ENCODE measurements around the gene RNF175. TPM values are rescaled to one million over a fixed set of nuclear protein-coding genes. Genes with fewer than 3 reads are reported as not detected.
"Not testable (repeated sequence)": the region's sequence is repeated elsewhere in the genome, so short reads cannot be mapped to it uniquely, and the experiment has no call there.

RNF175 gene
- polyA plus RNA-seq, 1 donor from 2014 or later, result not detected

- H3K36me3 Mint-ChIP-seq, result peaks cover 3% of the 10 kb centered on the region
- H3K4me3 Mint-ChIP-seq, result peak overlapping the region in 2 of 4 donors; percentile 18 to 65
- no peaks in the 10 kb centered on the region for H3K27me3 Mint-ChIP-seq
- H3K27ac Mint-ChIP-seq, result no peak overlapping the region
- H3K9me3 Mint-ChIP-seq, result no peaks in the 10 kb centered on the region
- peaks cover 7 to 11% (median 10%) of the 10 kb centered on the region in 3 donors for H3K4me1 Mint-ChIP-seq
These were observed 53.9 kb downstream of the RNF175 start for GRCh38 chr4:153705743-153706468.

- no peak overlapping the region for H3K27ac Mint-ChIP-seq
- H3K4me1 Mint-ChIP-seq, result peaks cover 7 to 11% (median 10%) of the 10 kb centered on the region in 3 donors
- peaks cover 3% of the 10 kb centered on the region for H3K36me3 Mint-ChIP-seq
- no peaks in the 10 kb centered on the region for H3K9me3 Mint-ChIP-seq
- H3K27me3 Mint-ChIP-seq, result no peaks in the 10 kb centered on the region
- no peak overlapping the region for H3K4me3 Mint-ChIP-seq
These were observed 55.3 kb downstream of the RNF175 start for GRCh38 chr4:153704522-153704921.

- H3K9me3 Mint-ChIP-seq, result peaks cover 4 to 27% (median 21%) of the 10 kb centered on the region in 3 donors
- peak overlapping the region in 2 of 3 donors; percentile 13 to 43 for H3K27ac Mint-ChIP-seq
- H3K27me3 Mint-ChIP-seq, result peaks cover 6% of the 10 kb centered on the region
- H3K4me3 Mint-ChIP-seq, result peak overlapping the region; percentile 84 to 94 (median 92)
- H3K36me3 Mint-ChIP-seq, result peaks cover 13% of the 10 kb centered on the region
- peaks cover 2 to 10% (median 6%) of the 10 kb centered on the region in 3 donors for H3K4me1 Mint-ChIP-seq
These were observed 74.9 kb downstream of the RNF175 start for GRCh38 chr4:153684971-153685371.

GRCh38 chr4:153684182-153684970 lies 75.4 kb downstream of the RNF175 start, which contains the start of gene TLR2:
TLR2 (plus strand) TSS chr4:153684280; CDS start chr4:153702908, 18,628 bp downstream.
- H3K27ac Mint-ChIP-seq, result peak within 1 kb of the TSS in 2 of 3 donors; percentile 13 to 43
- peak within 1 kb of the TSS; percentile 84 to 94 (median 92) for H3K4me3 Mint-ChIP-seq
- peaks cover 13% of the 10 kb centered on the region for H3K36me3 Mint-ChIP-seq
- peaks cover 2 to 10% (median 6%) of the 10 kb centered on the region in 3 donors for H3K4me1 Mint-ChIP-seq
- peaks cover 2 to 21% (median 16%) of the 10 kb centered on the region in 3 donors for H3K9me3 Mint-ChIP-seq
- peaks cover 6% of the 10 kb centered on the region for H3K27me3 Mint-ChIP-seq

GRCh38 chr4:153683763-153684181 lies 76.1 kb downstream of the RNF175 start:
- Mint-ChIP-seq H3K9me3 (peaks cover 2 to 15% (median 10%) of the 10 kb centered on the region in 3 donors), H3K36me3 (peaks cover 13% of the 10 kb centered on the region), H3K27me3 (peaks cover 6% of the 10 kb centered on the region), H3K4me1 (peaks cover 2 to 10% (median 6%) of the 10 kb centered on the region in 3 donors), H3K27ac (no peak overlapping the region), H3K4me3 (peak overlapping the region; percentile 78 to 89 (median 83))

- Mint-ChIP-seq H3K4me3 (no peak overlapping the region), H3K27me3 (peaks cover 7% of the 10 kb centered on the region), H3K4me1 (peaks cover 0 to 5% (median 0%) of the 10 kb centered on the region in 3 donors), H3K27ac (no peak overlapping the region), H3K9me3 (peaks cover 2 to 16% (median 15%) of the 10 kb centered on the region in 3 donors), H3K36me3 (peaks cover 3% of the 10 kb centered on the region)
These were observed 80.3 kb downstream of the RNF175 start for GRCh38 chr4:153679486-153679885.

GRCh38 chr4:153676984-153677383 lies 82.8 kb downstream of the RNF175 start:
- Mint-ChIP-seq H3K27me3 (peaks cover 4% of the 10 kb centered on the region), H3K9me3 (peaks cover 6 to 20% (median 16%) of the 10 kb centered on the region in 3 donors), H3K27ac (no peak overlapping the region), H3K36me3 (peaks cover 3% of the 10 kb centered on the region), H3K4me1 (no peaks in the 10 kb centered on the region), H3K4me3 (no peak overlapping the region)

GRCh38 chr4:153676486-153676885 lies 83.3 kb downstream of the RNF175 start:
- peaks cover 5% of the 10 kb centered on the region for H3K27me3 Mint-ChIP-seq
- H3K4me3 Mint-ChIP-seq, result no peak overlapping the region
- peaks cover 3% of the 10 kb centered on the region for H3K36me3 Mint-ChIP-seq
- H3K27ac Mint-ChIP-seq, result no peak overlapping the region
- peaks cover 6 to 20% (median 17%) of the 10 kb centered on the region in 3 donors for H3K9me3 Mint-ChIP-seq
- no peaks in the 10 kb centered on the region for H3K4me1 Mint-ChIP-seq

GRCh38 chr4:153669838-153670237 lies 90.0 kb downstream of the RNF175 start:
- Mint-ChIP-seq H3K4me3 (no peak overlapping the region), H3K27me3 (peaks cover 14% of the 10 kb centered on the region), H3K4me1 (no peaks in the 10 kb centered on the region), H3K27ac (no peak overlapping the region), H3K36me3 (peaks cover 5% of the 10 kb centered on the region), H3K9me3 (peaks cover 7 to 8% (median 7%) of the 10 kb centered on the region in 3 donors)

GRCh38 chr4:153668647-153669046 lies 91.2 kb downstream of the RNF175 start:
- no peak overlapping the region for H3K27ac Mint-ChIP-seq
- no peaks in the 10 kb centered on the region for H3K4me1 Mint-ChIP-seq
- peaks cover 11% of the 10 kb centered on the region for H3K27me3 Mint-ChIP-seq
- H3K4me3 Mint-ChIP-seq, result no peak overlapping the region
- H3K9me3 Mint-ChIP-seq, result peaks cover 0 to 7% (median 5%) of the 10 kb centered on the region in 3 donors
- H3K36me3 Mint-ChIP-seq, result peaks cover 3% of the 10 kb centered on the region

GRCh38 chr4:153666505-153666904 lies 93.3 kb downstream of the RNF175 start:
- H3K27ac Mint-ChIP-seq, H3K4me3 Mint-ChIP-seq, H3K9me3 Mint-ChIP-seq, H3K36me3 Mint-ChIP-seq, H3K4me1 Mint-ChIP-seq: not testable (repeated sequence)
- H3K27me3 Mint-ChIP-seq, result peaks cover 10% of the 10 kb centered on the region

- Mint-ChIP-seq H3K4me3 (no peak overlapping the region), H3K9me3 (peaks cover 0 to 8% (median 7%) of the 10 kb centered on the region in 3 donors), H3K27me3 (peaks cover 2% of the 10 kb centered on the region), H3K4me1 (no peaks in the 10 kb centered on the region), H3K36me3 (peaks cover 3% of the 10 kb centered on the region), H3K27ac (no peak overlapping the region)
These were observed 96.2 kb downstream of the RNF175 start for GRCh38 chr4:153663667-153664066.

GRCh38 chr4:153661908-153662307 lies 97.9 kb downstream of the RNF175 start:
- peaks cover 0 to 8% (median 4%) of the 10 kb centered on the region in 3 donors for H3K9me3 Mint-ChIP-seq
- no peaks in the 10 kb centered on the region for H3K27me3 Mint-ChIP-seq
- peaks cover 3% of the 10 kb centered on the region for H3K36me3 Mint-ChIP-seq
- no peak overlapping the region for H3K27ac Mint-ChIP-seq
- no peak overlapping the region for H3K4me3 Mint-ChIP-seq
- no peaks in the 10 kb centered on the region for H3K4me1 Mint-ChIP-seq

- Mint-ChIP-seq H3K4me3 (no peak overlapping the region), H3K27me3 (no peaks in the 10 kb centered on the region), H3K36me3 (peaks cover 3% of the 10 kb centered on the region), H3K4me1 (no peaks in the 10 kb centered on the region), H3K9me3 (peaks cover 0 to 8% (median 4%) of the 10 kb centered on the region in 3 donors), H3K27ac (no peak overlapping the region)
These were observed 98.5 kb downstream of the RNF175 start for GRCh38 chr4:153661215-153661822.

Measured in IgD-negative memory B cell (primary cell).